Hypothalamus (tissue), 51 donors: ENCODE measurements around the gene TMIGD2.

Experiments used
- DNase-seq, 51 donors: peaks; one replicate each; lab custom pipeline; 2025; lab: John Stamatoyannopoulos, UW

TMIGD2 gene

DNA sequence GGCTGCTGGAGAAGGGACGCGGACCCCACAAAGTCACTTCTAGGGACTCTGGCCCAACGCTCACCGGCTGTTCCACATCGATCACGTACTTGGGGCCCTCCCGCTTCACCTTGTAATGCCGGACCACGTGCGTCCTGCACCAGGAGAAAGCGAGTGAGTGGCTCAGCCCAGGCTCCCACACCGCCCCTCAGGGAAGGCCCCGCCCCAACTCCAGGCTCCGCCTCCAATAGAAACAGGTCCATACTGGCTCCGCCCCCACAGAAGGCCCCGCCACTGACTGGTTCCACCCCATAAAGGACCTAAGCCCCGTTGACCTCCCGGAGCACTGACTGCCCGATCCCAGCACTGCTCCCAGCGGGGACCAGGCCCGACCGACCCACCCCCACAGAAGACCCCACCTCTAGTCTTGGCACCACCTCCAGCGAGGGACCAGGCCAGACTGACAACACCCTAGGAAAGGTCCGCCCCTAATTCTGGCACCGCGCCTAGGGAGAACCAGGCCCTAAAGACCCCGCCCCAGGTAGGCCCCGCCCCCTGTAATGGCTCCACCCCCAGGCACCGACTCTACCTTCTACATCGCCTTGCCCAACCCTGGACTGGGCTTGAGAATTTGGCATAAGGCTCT lies 25.2 kb upstream of the TMIGD2 start:
- DNase-seq, result peak in 33 of 51 donors; percentile 4 to 74 (median 44)

DNA sequence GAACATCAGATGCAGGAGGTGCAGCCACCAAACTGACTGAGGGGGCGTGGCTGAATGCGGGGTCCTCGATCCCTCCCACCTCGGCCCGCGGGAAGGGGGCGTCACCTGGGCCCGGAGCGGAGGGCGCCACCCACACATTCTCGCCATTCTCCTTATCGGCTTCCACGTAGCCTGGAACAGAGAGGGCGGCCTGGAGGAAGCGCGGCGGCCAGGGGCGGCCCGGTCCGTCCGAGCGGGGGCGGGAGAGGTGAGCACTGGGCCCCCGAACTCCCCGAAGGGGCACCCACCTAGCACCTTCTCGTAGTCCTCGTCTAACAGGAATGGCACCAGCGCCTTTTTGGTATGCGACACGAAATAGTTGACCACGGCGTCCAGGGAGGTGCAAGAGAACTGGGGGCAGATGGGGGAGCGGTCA lies 24.7 kb upstream of the TMIGD2 start:
- no peak for DNase-seq

DNA sequence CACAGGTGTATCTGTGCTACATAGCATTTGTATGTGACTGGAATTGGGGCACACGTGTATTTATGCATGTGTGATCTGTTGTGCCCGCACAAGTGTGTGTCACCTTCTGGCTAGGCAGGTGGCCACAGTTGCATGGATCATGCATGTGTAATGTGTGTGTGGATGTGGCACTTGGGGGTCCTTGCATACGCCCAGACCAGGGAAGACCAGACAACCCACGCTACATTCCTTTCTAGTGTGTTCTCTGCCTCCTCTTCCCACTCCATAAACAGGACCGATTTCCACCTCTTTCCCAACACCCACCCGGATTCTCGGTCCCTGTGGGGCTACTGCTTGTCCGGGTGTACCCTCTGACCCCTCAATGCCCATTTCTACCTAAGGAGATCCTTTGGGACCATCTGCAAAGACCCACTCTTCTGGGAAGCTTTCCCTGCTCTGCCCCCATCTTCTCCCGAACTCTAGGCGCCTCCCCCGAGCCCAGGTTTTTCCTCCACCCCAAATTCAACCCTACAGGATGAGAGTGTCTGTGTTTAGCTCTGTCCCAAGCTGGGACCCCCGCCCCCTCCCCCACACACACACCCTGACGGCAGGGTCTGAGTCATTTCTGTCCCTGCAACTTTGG lies 24.1 kb upstream of the TMIGD2 start:
- no peak for DNase-seq

DNA sequence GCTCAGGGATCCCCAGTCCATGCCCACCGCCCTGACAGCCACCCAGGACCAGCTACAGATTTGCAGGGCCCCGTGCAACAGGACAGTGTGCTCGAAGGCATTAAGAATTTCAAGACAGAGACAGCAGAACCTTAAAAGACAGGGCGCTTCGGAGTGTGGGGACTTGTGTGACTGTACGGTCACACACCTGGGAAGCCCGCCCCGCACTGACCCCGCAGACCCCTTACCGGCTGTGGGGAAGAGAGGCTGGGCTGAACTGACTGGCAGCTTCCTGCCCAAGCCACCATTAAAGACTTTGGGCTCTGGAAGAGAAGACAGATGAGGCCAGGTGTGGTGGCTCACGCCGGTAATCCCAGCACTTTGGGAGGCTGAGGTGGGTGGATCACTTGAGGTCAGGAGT lies 22.0 kb upstream of the TMIGD2 start:
- DNase-seq, result no peak

DNA sequence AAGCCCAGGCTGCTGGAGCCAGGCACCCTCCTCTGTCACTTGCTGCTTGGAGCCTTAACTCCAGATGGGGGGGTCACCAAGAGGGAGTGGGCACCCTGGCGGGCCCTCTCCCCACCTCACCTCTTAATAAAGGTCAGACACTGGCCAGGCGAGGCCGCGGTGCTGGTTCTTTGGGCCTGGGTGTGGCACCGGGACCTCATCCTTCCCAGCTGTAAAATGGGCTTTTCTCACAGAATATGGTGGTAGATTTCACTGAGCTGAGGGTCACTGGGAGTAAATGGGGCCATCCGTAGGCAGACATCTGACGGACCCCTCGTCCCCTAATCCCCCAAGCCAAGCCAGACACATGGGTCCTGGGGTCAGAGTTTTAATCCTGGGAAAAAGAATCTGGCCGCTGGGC lies 21.5 kb upstream of the TMIGD2 start:
- DNase-seq, result no peak

DNA sequence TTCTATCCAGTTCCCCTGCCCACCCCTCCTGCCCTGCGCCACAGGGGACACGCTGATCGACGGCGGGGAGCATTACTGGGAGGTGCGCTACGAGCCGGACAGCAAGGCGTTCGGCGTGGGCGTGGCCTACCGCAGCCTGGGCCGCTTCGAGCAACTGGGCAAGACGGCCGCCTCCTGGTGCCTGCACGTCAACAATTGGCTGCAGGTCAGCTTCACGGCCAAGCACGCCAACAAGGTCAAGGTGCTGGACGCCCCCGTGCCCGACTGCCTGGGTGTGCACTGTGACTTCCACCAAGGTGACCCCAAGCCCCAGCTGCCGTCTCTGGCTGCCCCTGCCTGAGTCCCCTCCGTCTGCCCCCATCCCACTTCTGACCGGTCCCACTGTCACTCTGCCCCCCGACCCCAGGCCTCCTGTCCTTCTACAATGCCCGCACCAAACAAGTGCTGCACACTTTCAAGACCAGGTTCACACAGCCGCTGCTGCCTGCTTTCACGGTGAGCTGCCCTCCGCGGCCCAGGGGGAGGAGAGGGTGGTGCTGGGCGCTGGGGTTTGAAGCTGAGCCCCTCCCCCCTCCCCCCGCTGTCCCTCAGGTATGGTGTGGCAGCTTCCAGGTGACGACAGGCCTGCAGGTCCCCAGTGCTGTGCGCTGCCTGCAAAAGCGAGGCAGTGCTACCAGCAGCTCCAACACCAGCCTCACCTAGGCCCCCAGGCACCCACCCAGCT lies 20.9 kb upstream of the TMIGD2 start:
- DNase-seq, result no peak

DNA sequence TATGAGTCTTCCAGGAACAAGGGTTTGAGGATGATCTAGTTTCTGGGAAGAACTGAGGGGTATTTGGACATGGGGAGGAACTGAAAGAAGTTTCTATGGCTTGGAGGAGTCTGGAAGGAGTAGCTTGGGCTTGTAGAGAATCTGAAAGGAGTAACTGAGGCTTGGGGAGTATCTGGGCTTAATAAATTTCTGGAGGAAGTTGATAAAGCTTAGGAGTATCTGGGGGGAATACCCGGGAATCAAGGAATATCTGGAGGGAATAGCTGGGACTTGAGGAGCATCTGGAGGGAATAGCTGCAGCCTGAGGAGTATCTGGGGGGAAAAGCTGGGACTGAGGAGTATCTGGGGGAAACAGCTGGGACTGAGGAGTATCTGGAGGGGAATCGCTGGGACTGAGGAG lies 18.2 kb upstream of the TMIGD2 start:
- DNase-seq, result no peak

DNA sequence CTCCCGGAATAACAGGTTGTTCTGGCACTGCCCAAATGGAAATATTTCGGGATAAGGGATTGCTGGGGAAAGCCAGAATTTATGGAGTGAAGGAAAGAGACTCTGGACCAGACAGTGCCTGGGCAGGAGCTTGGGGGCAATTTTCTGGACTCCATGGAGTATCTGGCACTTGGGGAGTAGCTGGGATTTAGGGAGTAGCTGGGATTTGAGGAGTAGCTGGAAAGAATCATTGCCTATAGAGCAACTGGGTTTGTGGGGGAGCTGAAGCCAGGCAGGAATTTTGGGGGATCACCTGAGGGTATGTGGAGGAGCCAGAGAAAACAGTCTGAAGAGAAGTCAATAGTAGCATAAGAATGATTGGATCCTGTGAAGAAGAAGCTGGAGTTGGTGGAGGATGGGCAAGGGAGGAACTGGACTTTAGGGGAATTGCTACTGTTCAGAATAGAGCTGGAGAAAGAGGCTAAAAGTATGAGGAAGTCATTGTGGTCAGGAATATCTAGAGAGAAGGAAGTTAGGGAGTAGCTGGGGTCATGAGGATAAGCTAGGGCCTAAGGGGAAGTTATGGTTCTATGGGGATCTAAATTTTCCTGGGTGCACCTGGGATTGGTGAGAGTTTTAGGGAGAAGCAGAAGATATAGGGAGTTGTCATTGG lies 17.0 kb upstream of the TMIGD2 start:
- no peak for DNase-seq

DNA sequence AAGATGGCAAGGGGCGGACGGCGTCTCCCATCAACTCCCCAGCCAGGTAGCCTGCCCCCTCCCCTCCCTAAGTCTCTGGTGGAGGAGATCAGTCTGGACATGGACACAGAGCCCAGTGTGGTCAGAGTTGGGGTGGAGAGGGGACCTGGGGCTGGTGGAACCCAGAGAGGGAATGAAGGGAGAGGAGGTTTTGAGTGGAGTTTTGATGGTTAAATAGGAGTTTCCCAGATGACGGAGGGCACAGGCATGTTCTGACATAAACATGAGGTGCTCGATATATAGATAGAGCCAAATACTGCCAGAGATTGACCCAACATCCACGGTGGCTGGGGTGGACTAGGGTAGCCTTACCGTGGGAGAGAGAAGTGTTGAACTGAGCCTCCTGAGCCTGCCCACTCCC lies 16.3 kb upstream of the TMIGD2 start:
- DNase-seq, result no peak

DNA sequence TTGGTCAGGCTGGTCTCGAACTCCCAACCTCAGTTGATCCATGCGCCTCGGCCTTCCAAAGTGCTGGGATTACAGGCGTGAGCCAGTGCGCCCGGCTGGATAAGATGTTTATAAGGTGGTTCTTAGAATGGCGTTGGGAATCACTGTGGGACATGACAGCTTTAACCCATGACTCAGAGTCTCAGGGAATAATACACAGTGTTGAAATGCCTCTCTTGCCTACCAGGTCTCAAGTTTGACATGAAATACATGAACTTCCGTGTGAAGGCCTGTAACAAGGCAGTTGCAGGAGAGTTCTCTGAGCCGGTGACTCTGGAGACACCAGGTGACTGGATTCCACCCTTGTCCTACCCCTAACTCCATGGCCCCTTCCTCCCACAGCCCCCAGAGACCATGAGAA lies 14.8 kb upstream of the TMIGD2 start:
- no peak for DNase-seq

DNA sequence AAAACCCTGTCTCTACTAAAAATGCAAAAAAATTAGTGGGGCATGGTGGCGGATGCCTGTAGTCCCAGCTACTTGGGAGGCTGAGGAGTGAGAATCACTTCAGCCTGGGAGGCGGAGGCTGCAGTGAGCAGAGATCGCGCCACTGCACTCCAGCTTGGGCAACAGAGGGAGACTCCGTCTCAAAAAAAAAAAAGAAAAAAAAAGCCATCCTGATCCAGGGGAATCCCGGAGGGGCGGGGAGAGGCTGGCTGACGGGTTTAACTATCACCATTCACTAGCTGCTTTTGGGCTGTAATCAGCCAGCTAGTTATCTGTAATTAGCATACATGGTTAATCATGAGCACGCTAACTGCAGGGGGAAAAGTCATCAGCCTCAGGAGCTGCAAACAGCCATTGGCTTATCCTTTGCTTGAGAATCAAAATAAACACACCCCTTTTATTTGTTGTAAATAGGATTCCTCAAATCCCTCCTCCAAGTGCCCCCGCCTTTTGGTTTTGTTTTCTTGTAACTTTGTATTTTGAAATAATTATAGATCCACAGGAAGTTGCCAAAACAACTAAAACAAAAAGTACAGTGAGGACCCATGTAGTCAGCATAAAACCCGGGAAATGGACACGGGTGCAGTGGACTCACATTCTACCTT lies 11.8 kb upstream of the TMIGD2 start:
- no peak for DNase-seq

DNA sequence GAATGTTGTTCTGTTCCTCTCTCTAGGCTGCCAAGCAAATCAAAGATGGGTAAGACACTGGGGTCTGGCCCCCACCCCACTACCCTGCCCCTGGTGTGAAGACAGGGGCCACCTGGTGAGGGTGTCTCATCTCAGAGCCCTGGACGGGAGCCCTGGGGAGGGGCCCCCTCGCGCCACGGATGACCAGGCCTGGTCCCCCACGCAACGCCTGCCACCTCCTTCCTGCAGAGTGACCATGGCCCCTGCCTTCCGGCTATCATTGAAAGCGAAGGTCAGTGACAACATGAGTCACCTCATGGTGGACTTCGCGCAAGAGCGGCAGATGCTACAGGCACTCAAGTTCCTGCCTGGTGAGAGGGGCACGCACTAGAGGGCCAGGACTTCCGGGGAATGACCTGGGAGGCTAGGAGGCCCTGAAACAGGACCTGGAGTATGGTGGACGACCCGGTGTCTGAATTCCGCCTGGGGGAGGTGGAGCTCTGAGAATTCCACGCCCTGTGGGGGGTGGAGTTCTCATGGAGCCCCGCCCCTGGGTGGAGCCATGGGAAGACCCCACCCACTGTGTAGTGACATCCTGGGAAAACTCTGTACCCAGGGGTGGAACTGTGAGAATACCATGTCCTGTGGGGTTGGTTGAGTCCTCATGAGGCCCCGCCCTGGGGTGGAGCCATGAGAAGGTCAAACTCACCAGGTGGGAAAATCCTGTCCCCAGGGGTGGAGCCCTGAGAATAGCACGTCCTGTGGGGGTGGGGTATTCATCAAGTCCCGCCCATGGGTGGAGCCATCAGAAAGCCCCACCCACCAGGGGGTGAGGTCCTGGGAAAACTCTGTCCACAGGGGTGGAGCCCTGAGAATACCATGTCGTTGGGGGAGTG lies 8.3 kb upstream of the TMIGD2 start:
- no peak for DNase-seq

DNA sequence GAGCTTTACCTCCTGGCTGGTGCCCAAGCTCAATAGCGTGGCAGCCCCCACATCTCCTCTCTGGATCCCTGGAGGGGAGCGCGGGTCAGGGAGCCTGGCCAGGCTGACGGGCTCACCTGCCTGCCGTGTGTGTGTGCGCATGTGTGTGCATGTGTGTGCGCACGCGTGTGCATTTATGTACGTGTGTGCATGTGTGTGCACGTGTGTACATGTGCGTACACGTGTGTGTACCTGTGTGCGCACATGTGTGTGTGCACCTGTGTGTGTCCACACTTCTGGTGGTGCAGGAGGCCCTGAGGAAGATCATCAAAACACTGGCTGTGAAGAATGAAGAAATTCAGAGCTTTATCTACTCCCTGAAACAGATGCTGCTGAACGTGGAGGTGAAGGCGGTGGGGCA lies 3.5 kb upstream of the TMIGD2 start:
- DNase-seq, result no peak

DNA sequence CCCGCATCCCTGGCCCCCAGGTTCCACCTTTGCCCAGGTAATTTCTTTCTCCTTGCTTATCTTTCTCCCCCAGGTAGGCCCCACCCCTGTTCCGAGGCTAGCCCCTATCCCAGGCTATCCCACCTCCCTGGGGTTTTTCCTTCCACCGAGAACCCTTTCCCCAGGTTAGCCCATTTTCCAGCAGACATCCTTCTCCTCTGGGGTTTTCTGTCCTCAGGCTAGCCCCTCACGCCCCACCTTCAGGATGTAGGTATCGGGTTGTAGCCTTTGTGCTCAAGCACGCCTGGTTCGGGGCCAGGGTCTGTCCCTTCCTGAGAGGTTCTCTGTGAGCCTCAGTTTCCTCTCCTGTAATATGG lies 3.0 kb upstream of the TMIGD2 start:
- DNase-seq, result no peak

DNA sequence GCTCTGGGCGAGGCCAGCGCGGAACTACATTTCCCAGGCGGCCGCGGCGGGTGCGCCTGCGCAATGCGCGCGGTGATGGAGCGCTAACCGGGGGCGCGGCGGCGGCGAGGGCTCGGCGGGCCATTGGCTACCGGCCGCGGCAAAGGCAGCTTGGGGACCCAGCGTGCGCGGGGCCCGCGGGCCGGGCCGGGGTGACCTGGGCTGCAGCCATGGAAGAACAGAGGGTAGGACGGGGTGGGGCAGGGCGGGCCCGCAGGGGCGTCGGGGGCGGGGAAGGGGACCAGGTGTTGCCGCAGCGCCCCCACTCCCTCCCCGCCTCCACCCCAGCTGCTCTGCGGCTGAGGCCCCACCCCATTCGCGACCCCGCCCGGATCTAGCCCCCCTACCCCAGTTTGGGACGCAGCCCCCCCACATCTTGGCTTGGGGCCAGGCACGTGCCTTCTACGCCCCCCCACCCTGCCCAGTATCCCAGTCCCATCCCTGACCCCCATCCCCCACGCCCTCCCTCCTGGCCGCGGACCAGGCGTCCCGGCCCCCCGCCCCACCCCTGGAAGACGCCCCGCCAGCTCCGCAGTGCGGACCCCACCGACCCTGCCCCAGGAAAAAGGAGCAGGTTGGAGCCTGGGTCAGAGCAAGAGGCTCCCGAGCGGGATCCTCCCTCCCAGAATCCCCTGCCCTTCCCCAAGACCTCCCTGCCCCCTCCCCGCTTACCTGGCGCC lies 2.5 kb upstream of the TMIGD2 start, which contains the start of gene FSD1:
FSD1 (plus strand) TSS at position 61 of the 719 bp plus-strand sequence; CDS start at position 210, 149 bp downstream.
- DNase-seq, result peak in 29 of 51 donors; percentile 1 to 63 (median 21)

DNA sequence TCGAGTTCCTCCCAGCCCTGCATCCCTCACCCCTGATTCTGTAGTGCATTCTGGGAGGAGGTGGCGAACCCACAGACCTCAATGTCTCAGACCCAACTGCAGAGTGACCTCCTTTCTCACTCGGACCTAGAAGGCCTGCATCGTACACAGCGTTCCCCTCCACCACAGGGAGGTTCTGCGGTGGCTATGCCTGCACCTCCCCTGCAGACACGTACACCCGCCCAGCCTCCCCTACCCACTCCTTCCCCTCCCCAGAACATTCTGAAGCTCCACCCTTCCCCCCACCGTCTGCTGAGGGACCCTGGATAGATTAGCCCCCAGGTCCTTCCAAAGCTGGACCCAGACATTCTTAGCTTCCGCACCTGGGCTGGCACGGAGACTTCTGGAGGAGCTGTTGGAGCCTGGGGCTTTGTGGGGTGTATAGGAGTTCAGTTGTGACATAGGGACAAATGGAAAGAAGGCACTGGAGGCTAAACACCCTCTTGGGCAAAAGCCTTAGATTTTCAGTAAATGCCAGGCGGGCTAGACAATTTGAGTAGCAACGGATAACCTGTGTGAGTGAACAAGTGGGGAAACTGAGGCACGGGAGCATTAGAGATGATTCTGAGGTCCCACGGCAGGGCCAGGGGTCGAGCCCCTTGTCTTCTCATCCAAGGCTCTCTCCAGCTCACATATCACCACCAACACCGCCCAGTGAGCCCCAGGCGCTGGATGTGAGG lies 1.8 kb upstream of the TMIGD2 start:
- no peak for DNase-seq

DNA sequence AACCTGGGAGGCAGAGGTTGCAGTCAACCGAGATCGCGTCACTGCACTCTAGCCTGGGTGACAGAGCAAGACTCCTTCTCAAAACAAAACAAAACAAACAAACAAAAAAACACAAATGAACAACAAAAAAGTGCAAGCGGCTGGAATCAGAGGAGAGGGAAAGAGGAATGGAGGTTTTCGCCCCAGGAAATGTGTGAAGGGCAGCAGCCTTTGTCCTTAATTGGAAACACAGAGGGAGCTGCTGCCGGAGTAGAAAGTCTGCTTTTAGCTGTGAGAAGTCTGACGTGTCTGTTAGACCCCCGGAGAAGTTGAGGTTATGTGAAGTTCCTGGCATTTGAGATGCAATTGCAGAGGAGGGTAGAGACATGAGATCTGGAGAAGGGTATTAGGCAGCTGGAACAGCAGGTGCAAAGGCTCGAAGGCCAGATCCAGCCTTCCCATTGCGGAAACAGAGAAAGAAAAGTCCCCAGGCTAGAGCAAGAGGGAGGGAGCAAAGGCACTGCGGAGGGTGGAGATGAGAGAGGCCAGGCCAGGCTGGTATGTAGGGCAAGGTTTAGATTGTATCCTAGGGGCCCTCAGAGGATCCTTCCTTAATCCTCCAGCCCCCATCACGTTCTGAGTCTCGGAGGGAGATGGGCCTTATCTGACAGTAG lies 473 bp downstream of the TMIGD2 start:
- no peak for DNase-seq

DNA sequence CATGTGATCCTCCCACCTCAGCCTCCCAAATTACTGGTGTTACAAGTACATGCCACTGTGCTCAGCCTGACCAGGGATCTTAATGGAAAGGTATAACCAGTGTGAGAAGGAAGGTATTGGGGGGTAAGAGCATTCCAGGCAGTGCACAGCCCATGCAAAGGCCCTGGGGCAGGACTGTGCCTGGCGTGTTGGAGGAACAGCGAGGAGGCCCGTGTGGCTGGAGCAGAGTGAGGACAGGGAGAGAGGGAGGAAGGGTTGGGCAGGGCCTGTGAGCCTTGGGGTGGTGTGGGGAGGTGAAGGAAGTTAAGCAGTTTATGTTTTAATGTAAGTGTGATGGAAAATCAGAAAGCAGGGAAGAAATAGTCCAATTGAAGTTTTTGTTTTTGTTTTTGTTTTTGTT lies 1.6 kb downstream of the TMIGD2 start:
- no peak for DNase-seq
